Nephron progenitor cell (in vitro differentiated cells): Measurements from ENCODE around the gene PIMREG.

Experiments used
- DNase-seq: peaks from one replicate; pipeline ENCODE4 v3.0.0; 2021
- H3K27ac Mint-ChIP-seq: 2 replicates; pipeline ENCODE4 v1.8.0; 2021; ENCODE audit warnings: mild to moderate bottlenecking, moderate library complexity, mixed read lengths
- H3K27me3 Mint-ChIP-seq: 2 replicates; pipeline ENCODE4 v1.8.0; 2021; ENCODE audit warnings: mild to moderate bottlenecking, low read depth, mixed read lengths; ENCODE audit not compliant: poor library complexity
- H3K36me3 Mint-ChIP-seq: 2 replicates; pipeline ENCODE4 v1.8.0; 2021; ENCODE audit warnings: low read depth, mixed read lengths
- H3K4me1 Mint-ChIP-seq: 2 replicates; pipeline ENCODE4 v1.8.0; 2021; ENCODE audit warnings: mixed read lengths
- H3K4me3 Mint-ChIP-seq: 2 replicates; pipeline ENCODE4 v1.8.0; 2021; ENCODE audit warnings: mild to moderate bottlenecking, moderate library complexity, mixed read lengths
- H3K9me3 Mint-ChIP-seq: 2 replicates; pipeline ENCODE4 v1.8.0; 2021; ENCODE audit warnings: mild to moderate bottlenecking, moderate library complexity, mixed read lengths
- TF ChIP-seq, protein P1 (sequence below): fragments of 200-600 bp; sonication (generic); IDR thresholded peaks from 2 replicates; pipeline ENCODE4 v1.5.0; 2021; ENCODE audit warnings: antibody characterized with exemption

Gene PIMREG

DNA sequence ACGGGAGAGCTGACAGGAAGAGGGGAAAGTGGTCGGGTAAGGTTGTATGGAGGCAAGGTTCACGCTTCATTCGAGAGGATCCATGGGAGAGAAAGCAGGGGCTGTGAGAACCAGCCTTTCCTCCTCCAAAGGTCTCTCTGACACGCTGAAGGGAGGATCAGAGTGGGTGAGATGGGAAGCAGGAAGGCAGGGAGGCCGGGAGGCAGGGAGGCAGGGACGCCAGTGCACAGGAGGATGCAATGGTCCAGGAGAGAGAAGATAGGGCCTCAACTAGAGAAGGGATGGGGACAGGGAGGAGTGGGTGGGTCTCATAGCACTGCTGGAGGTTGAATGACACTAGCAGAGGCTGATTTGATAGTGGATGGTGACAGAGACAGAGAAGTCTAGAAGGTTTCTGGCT, 54.1 kb downstream of the PIMREG start:
- Mint-ChIP-seq H3K4me3 (no peak overlapping the region), H3K9me3 (no peaks in the 10 kb centered on the region), H3K27ac (peak overlapping the region; percentile 14), H3K4me1 (peaks cover 68% of the 10 kb centered on the region), H3K36me3 (no peaks in the 10 kb centered on the region), H3K27me3 (no peaks in the 10 kb centered on the region)
- TF ChIP-seq, protein P1, sequence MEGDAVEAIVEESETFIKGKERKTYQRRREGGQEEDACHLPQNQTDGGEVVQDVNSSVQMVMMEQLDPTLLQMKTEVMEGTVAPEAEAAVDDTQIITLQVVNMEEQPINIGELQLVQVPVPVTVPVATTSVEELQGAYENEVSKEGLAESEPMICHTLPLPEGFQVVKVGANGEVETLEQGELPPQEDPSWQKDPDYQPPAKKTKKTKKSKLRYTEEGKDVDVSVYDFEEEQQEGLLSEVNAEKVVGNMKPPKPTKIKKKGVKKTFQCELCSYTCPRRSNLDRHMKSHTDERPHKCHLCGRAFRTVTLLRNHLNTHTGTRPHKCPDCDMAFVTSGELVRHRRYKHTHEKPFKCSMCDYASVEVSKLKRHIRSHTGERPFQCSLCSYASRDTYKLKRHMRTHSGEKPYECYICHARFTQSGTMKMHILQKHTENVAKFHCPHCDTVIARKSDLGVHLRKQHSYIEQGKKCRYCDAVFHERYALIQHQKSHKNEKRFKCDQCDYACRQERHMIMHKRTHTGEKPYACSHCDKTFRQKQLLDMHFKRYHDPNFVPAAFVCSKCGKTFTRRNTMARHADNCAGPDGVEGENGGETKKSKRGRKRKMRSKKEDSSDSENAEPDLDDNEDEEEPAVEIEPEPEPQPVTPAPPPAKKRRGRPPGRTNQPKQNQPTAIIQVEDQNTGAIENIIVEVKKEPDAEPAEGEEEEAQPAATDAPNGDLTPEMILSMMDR, result no peak
- DNase-seq, result no peak

GRCh38 chr17:6498901-6499540, 54.8 kb downstream of the PIMREG start:
- TF ChIP-seq, protein P1, result no peak
- no peak overlapping the region for H3K4me3 Mint-ChIP-seq
- no peaks in the 10 kb centered on the region for H3K27me3 Mint-ChIP-seq
- H3K9me3 Mint-ChIP-seq, result no peaks in the 10 kb centered on the region
- DNase-seq, result no peak
- H3K36me3 Mint-ChIP-seq, result no peaks in the 10 kb centered on the region
- no peak overlapping the region for H3K27ac Mint-ChIP-seq
- peaks cover 63% of the 10 kb centered on the region for H3K4me1 Mint-ChIP-seq
